Natural killer cell (primary cell): ENCODE data around the gene CER1. TPM values are rescaled to one million over a fixed set of nuclear protein-coding genes. Genes with fewer than 3 reads are reported as not detected.

Experiments used
- ATAC-seq, 3 donors: fragments of 150-1000 bp in 2 of 3; fragments of 200-7000 bp in 1 of 3; cut with Tn5 transposase; 1 replicate in 1 of 3; 2 replicates in 2 of 3; pipeline ENCODE4 v1.10.0; 2021; ENCODE audit warnings: mild to moderate bottlenecking in 2 of 3, moderate library complexity in 2 of 3
- DNase-seq, 2 donors: peaks; one replicate each; pipeline versions ENCODE4 v3.0.0 to v3.0.0-alpha.2; 2013 to 2021; ENCODE audit warnings: mixed read lengths in 1 of 2
- H3K27ac ChIP-seq: one replicate; pipeline ENCODE4 v1.5.1; 2013; ENCODE audit warnings: mild to moderate bottlenecking, low read length
- H3K27me3 ChIP-seq: one replicate; pipeline ENCODE4 v1.6.1; 2013; ENCODE audit warnings: low read length; ENCODE audit not compliant: control insufficient read depth, insufficient read depth
- H3K36me3 ChIP-seq: one replicate; pipeline ENCODE4 v1.6.1; 2013; ENCODE audit warnings: low read length; ENCODE audit not compliant: control insufficient read depth, insufficient read depth
- H3K4me1 ChIP-seq: one replicate; pipeline ENCODE4 v1.6.1; 2013; ENCODE audit warnings: low read length; ENCODE audit not compliant: control insufficient read depth, insufficient read depth
- H3K4me3 ChIP-seq: one replicate; pipeline ENCODE4 v1.5.1; 2013; ENCODE audit warnings: low read length
- H3K9me3 ChIP-seq: one replicate; pipeline ENCODE4 v1.6.1; 2013; ENCODE audit warnings: low read length; ENCODE audit not compliant: control insufficient read depth, insufficient read depth
- H3K27ac Mint-ChIP-seq, 2 donors: one replicate each; pipeline ENCODE4 v1.8.0; 2022; ENCODE audit warnings: mild to moderate bottlenecking in 2 of 2, mixed read lengths in 2 of 2, moderate library complexity in 1 of 2
- H3K27me3 Mint-ChIP-seq, 2 donors: one replicate each; pipeline ENCODE4 v1.8.0; 2022; ENCODE audit warnings: low read depth in 2 of 2, mixed read lengths in 2 of 2
- H3K36me3 Mint-ChIP-seq: one replicate; pipeline ENCODE4 v1.8.0; 2022; ENCODE audit warnings: mixed read lengths
- H3K4me1 Mint-ChIP-seq, 2 donors: one replicate each; pipeline ENCODE4 v1.8.0; 2022; ENCODE audit warnings: mixed read lengths in 2 of 2
- H3K4me3 Mint-ChIP-seq: one replicate; pipeline ENCODE4 v1.8.0; 2022; ENCODE audit warnings: mild to moderate bottlenecking, moderate library complexity, mixed read lengths
- H3K9me3 Mint-ChIP-seq, 2 donors: one replicate each; pipeline ENCODE4 v1.8.0; 2022; ENCODE audit warnings: mixed read lengths in 2 of 2
- CTCF ChIP-seq: fragments of 200-600 bp; IDR thresholded peaks from one replicate; pipeline ENCODE4 v1.8.0; 2022; ENCODE audit warnings: antibody characterized with exemption
- WGBS: methylation state at CpG from one replicate; pipeline ENCODE4 v1.1.7; 2013; ENCODE audit warnings: missing lambda C conversion rate; ENCODE audit not compliant: insufficient coverage; 5-methylcytosine and 5-hydroxymethylcytosine counted together
- intact Hi-C: fragments of 100-400 bp; cut with micrococcal nuclease; formaldehyde crosslinking; loops from one replicate; pipeline ENCODE4 v1.14.2; 2022
- total RNA-seq, 4 donors: library from RNA; stranded (reverse); fragments of 120-200 nt in 1 of 4; gene quantifications; one replicate each; pipeline versions ENCODE4 v1.2.3 to v1.2.4, GENCODE V29; 2013 to 2022

The CER1 gene
- total RNA-seq, 3 donors from 2014 or later (not counting 1 experiment from before 2014, with no cell fraction given): not detected

- no peak overlapping the region for H3K27ac Mint-ChIP-seq
- 76% methylated on average over 3 of the region's 3 CpGs for WGBS
- ATAC-seq (no peak), DNase-seq (no peak)
- no peak overlapping the region for H3K4me3 Mint-ChIP-seq
- peaks cover 7% of the 10 kb centered on the region for H3K36me3 Mint-ChIP-seq
- peaks cover 23 to 28% of the 10 kb centered on the region in 2 donors for H3K4me1 Mint-ChIP-seq
- intact Hi-C loops: no loop called here
- TF ChIP-seq CTCF: no peak
- peaks cover 2% of the 10 kb centered on the region for H3K36me3 ChIP-seq
- H3K4me3 ChIP-seq: no peak overlapping the region
- no peaks in the 10 kb centered on the region for H3K9me3 ChIP-seq
- H3K4me1 ChIP-seq: no peaks in the 10 kb centered on the region
- no peaks in the 10 kb centered on the region for H3K9me3 Mint-ChIP-seq
- H3K27ac ChIP-seq: no peak overlapping the region
- H3K27me3 ChIP-seq: no peaks in the 10 kb centered on the region
- no peaks in the 10 kb centered on the region for H3K27me3 Mint-ChIP-seq
These were observed 51.2 kb downstream of the CER1 start for GRCh38 chr9:14671377-14671776.

- H3K9me3 Mint-ChIP-seq: no peaks in the 10 kb centered on the region
- peaks cover 21 to 26% of the 10 kb centered on the region in 2 donors for H3K4me1 Mint-ChIP-seq
- H3K4me3 ChIP-seq: no peak overlapping the region
- H3K9me3 ChIP-seq: no peaks in the 10 kb centered on the region
- H3K4me3 Mint-ChIP-seq: no peak overlapping the region
- DNase-seq: no peak
- no peaks in the 10 kb centered on the region for H3K4me1 ChIP-seq
- no CpG with 5 or more reads among the region's 1 CpG for WGBS
- no peak for ATAC-seq
- H3K27me3 ChIP-seq: no peaks in the 10 kb centered on the region
- intact Hi-C loops: no loop called here
- H3K27ac Mint-ChIP-seq: peak overlapping the region in 1 of 2 donors; percentile 51
- H3K36me3 Mint-ChIP-seq: peaks cover 7% of the 10 kb centered on the region
- H3K27ac ChIP-seq: no peak overlapping the region
- H3K27me3 Mint-ChIP-seq: no peaks in the 10 kb centered on the region
- peaks cover 2% of the 10 kb centered on the region for H3K36me3 ChIP-seq
- TF ChIP-seq CTCF: no peak
These were observed 51.8 kb downstream of the CER1 start for GRCh38 chr9:14670718-14671117.

Other genes with a start within 250 kb of the CER1 start
- gene ZDHHC21, start 29.3 kb downstream of the CER1 start, total RNA-seq: 10 to 100 TPM in 2 of 3 donors, 1 to 10 TPM in 1; 9.2 to 17.8 (median 12.9) TPM
- under 1 TPM in 1 of 3 donors, not detected in 2; 0.05 TPM for gene FREM1, start 187.7 kb upstream of the CER1 start, total RNA-seq